GM21619 (cell line): Measurements from ENCODE around the gene HIVEP2.

Experiments used
- ATAC-seq: cut with Tn5 transposase; IDR thresholded peaks from one replicate; pipeline ENCODE4 v1.9.1; 2021; ENCODE audit not compliant: unreplicated experiment

HIVEP2 gene

GRCh38 chr6:142946181-142946923 lies 1.4 kb upstream of the HIVEP2 start:
- ATAC-seq, result peak; percentile 28

DNA sequence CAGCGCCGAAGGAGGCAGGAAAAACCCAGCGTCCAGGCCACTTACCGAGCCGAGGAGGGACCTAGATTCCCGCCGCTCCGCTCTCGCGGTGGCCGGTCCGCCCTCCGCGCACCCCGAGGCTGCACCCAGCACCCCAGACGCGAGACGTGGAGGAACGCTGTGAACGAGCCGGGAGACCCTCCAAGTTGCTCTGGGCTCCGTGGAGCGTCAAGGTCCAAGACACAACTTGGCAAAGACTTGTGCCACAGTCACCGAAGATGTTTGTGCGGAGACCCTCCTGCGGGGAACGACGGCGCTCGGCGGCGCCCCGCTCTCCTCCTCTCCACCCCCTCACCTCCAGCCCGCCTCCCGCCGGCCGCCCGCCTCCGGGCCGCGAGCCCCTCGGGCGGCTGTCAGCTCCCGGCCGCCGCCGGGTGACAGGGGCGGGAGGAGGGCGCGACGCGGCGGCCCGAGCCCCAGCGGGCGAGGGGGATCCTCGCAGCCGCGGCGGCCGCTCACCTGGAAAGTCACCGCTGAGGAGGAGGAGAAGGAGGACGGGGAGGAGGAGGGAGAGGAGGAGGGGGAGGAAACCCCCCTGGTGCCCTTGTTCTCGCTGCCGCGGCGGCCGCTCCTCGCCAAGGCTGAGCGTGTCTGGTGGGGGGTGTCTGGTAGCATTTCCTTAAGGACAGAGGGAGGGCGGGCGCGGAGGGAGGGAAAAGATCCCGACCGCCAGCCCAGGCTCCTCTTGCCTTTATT lies 637 bp upstream of the HIVEP2 start:
- peak; percentile 7 for ATAC-seq

GRCh38 chr6:142944124-142945048 lies 590 bp downstream of the HIVEP2 start:
- no peak for ATAC-seq

GRCh38 chr6:142943711-142944123 lies 1.3 kb downstream of the HIVEP2 start:
- no peak for ATAC-seq

DNA sequence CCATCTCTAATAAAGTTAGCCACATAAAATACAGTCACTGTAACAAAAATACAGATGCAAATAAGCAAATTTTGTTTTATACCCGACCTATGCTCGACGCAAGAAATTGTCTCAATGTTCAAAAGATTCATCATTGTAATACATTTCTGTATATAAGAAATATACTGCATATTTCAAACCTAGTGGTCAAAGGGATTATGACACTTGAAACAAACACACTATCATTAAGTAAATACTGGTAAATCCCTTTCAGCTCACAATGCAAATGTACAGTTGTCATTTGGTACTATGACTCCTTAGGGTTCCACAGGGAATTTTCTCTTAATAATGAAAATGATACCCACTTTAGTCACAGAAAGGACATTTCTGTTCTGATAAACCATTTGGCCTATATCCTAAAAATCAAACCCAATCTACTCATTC lies 2.2 kb downstream of the HIVEP2 start:
- no peak for ATAC-seq

- no peak for ATAC-seq
These were observed 2.7 kb downstream of the HIVEP2 start for GRCh38 chr6:142942238-142942637.

GRCh38 chr6:142941018-142941417 lies 4.0 kb downstream of the HIVEP2 start:
- ATAC-seq, result no peak

DNA sequence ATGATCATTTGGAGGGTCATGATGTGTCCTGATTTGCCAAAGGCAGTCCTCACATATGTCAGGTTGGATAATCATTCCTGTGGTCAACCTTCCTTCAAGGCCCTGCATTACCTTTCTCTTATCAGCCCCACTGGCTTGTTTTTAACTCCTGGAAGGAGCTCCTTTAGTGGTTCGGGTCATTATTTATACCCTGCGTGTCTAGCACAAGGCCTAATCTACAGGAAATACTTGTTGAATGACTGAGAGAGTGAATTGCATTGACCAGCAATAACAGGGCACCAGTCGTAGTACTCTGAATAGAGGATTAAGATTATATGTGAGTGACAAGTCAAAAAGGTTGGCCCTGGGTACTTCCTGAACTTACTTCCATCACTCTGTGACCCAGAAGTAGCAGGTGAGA lies 4.5 kb downstream of the HIVEP2 start:
- no peak for ATAC-seq

DNA sequence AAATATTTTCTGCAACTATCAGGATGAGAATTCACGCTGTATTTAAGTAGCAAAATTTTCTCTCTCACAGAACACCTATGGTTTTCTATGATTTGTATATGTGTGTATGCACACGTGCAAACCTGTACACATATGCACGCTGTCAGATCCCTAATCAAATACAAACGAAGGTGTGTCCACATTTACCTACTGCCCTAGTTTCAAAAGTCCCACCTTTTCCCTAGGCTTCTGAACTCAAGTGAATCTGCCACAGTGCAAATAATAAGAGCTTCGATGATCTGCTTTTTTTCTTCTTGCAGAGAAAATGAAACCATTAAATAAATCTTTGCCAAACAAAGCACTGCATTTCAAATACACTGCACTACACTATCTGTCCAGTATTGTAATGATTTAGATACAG lies 6.5 kb downstream of the HIVEP2 start:
- ATAC-seq, result no peak

DNA sequence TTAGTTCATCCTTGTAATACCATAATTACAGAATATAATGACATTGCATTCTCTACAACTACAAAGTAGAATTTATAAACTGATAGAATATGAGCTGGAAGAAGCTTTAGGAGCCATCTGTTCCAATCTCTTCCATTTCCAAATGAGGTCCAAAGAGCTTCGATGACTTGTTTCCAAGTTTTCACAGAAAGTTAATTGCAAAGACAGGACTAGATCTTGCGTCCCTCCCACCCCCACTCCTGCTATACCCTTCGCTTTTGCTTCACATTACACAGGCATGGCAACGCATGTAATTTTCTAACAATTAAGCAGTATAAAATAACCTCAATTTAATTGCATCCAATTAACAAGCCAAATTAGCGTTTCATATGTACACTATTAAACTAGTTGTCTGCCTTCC lies 7.0 kb downstream of the HIVEP2 start:
- no peak for ATAC-seq

- peak; percentile 61 for ATAC-seq
These were observed 9.1 kb downstream of the HIVEP2 start for GRCh38 chr6:142935553-142936517.

GRCh38 chr6:142934599-142934998 lies 10.4 kb downstream of the HIVEP2 start:
- no peak for ATAC-seq

- no peak for ATAC-seq
These were observed 10.9 kb downstream of the HIVEP2 start for GRCh38 chr6:142934106-142934505.

- ATAC-seq, result no peak
These were observed 11.3 kb downstream of the HIVEP2 start for GRCh38 chr6:142933701-142934100.

DNA sequence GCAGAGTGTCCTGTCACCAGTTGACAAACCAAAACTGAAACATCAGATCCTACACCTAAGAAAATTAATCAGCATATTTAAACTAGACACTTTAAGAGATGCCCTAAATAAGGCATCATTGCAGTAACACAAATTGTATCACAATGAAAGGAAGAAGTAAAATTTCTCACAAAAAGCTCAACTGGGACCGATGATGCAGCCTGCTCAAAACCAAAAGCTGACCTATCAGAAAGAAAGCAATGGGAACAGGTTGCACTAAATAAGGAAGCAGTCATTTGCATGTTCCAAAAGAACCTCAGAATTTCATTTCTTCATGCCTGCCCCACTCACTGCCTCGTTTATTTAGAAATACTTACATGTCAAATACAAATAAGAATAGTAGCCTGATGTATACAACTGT lies 12.1 kb downstream of the HIVEP2 start:
- peak; percentile 28 for ATAC-seq

DNA sequence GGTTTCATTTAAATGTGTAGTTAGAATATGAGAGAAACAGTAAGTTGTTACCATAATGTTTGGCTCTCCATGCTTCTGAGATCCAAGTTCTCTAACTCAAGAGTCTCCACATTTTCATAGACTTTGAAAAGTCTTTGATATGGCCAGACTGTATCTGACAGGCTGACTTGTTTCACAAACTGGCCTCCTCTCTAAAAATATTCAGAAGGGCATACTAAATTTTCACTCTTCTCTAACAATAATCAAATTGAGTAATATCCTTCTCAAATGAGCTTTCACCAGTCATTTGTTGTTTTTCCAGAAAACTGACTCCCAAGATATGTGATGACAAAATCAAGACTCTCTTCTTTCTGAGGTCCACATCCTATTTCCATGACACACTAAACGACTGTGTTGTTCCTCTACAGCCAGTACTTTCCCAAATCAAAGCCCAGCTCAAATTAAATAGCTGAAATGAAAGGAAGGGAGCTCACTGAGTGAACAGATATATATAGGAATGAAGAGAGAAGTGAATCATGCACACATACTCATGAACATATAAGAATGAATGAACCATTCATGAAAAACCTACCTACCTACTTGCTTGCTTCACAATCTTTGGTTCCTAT lies 15.1 kb downstream of the HIVEP2 start:
- ATAC-seq, result no peak

DNA sequence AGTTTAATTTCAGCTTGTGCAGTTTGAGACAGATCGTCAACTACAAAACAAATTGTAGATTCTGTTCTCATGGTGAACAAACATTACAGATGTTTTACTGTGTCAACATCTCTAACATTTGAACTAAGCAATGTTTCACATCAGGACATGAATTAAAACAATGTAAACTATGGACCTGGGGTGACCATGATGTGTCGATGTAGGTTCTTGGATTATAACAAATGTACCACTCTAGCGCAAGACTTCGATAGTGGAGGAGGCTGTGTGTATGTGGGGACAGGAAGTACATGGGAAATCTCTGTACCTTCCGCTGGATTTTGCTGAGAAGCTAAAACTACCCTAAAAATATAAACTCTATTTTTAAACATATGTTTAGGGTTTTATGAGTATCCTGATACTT lies 17.1 kb downstream of the HIVEP2 start:
- ATAC-seq, result no peak

DNA sequence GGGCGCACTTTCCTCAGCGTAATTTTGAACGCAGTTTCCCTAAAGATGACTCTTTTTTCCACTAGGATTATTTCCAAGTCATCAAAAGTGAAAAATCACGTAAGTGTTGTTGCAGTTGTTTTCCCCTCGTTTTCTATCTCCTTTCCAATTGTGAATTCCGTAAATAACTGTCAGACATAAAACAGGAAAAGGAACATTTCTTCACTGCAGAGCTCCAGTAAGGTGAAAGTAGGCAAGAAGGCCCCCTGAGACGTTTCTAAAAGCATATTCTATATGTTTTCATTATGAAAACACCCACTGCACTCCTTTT lies 17.8 kb downstream of the HIVEP2 start:
- ATAC-seq, result no peak

DNA sequence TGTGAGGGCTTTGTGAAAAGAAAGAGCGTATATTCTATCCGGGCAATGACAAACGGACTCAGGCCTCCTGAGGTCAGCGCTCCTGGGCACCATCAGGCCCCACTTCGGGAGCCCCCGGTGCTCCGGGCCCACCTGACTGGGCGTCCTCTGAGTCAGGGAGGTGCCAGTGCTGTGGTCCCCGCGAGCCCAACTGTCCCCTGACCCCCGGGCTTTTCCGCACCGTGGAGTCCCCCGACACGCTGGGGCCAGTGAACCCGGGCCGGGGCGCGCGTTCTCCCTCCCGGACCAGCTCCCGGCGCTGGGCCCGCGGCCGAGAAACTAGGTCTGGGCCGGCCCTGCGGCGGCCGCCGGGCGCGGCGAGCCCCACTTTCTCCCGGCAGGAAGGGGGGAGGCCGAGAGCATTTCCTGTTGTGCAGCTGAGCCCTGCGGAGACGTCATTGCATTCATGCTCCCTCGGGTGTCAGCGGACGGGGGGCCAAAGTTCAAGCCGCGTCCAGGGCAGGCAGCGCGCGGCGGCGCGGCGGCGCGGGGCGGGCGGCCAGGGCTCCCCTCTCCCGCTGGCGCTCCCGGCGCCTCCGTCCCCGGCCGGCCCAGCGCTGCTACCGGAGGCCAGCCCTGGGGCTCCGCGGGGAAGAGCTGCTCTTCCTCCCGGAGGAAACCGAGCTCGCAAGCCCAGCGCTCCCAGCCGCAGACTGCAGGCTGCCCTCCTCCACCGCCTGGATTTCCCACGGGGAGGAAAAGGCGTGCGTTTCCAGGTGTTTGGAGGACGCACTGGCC lies 18.3 kb downstream of the HIVEP2 start:
- peak; percentile 92 for ATAC-seq
